Stimulated activated CD4-positive, alpha-beta T cell treated with anti-CD3 and anti-CD28 coated beads, Interleukin-1b, Interleukin-23, amount 100 ng/mL, for 48 hours (primary cell): ENCODE data around the gene RNF113B.

ENCODE experiments used
- DNase-seq: peaks from one replicate; pipeline ENCODE4 v3.0.0-alpha.2; 2020

The RNF113B gene

DNA sequence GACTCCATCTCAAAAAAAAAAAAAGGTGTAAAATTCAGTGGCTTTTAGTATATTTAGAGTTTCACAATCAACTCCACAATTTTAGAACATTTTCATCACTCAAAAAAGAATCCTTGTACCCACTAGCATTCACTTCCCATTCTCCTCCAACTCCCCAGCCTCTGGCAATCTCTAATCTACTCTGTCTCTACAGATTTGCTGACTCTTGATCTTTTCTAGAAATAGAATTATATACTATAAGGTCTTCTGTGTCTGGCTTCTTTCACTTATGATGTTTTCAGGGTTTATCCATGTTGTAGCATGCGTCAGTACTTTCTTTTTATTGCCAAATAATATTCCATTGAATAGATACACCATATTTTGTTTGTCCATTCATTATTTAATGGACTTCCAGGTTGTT lies 42.2 kb downstream of the RNF113B start:
- no peak for DNase-seq

DNA sequence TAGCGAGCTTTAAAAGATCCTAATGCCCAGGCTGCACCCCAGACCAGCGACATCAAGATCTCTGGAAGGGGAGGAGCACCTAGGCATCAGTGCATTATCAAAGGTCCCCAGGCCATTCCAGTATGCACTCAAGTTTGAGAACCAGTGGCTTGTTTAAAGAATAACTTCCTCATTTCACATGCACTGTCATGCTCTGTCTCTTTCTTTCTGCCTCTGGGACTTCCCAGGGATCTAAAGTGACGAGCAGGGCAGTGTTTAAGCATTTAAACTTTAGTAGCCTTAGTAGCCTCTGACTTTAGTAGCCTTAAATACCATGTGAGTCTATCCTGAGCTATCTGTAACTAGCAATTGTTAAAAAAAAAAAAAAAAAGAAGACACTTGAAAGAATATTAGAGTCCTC lies 43.1 kb downstream of the RNF113B start:
- DNase-seq = no peak

DNA sequence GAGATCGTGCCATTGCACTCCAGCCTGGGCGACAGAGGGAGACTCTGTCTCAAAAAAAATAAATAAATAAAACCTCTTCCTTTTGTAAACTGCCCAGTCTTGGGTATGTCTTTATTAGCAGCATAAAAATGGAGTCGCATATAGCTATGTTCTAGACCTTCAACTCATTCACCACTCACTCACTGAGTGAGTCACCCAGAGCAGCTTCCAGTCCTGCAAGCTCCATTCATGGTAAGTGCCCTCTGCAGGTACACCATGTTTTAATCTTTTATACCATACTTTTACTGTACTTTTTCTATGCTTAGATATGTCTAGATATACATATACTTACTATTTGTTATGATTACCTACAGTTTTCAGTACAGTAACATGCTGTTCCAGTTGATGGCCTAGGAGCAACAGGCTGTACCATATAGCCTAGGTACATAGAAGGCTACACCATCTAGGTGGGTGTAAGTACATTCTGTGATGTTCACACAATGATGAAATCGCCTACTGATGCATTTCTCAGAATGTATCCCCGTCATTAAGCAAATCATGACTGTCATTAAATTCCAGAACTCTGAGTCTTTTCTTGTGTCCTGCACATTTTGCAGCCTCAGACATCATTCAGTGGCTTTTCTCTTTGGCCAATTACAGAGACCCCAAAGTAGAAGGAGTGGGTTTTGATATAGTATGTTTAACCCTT lies 47.9 kb downstream of the RNF113B start:
- no peak for DNase-seq
